ENCODE results near the gene PLTP.

PLTP gene

DNA sequence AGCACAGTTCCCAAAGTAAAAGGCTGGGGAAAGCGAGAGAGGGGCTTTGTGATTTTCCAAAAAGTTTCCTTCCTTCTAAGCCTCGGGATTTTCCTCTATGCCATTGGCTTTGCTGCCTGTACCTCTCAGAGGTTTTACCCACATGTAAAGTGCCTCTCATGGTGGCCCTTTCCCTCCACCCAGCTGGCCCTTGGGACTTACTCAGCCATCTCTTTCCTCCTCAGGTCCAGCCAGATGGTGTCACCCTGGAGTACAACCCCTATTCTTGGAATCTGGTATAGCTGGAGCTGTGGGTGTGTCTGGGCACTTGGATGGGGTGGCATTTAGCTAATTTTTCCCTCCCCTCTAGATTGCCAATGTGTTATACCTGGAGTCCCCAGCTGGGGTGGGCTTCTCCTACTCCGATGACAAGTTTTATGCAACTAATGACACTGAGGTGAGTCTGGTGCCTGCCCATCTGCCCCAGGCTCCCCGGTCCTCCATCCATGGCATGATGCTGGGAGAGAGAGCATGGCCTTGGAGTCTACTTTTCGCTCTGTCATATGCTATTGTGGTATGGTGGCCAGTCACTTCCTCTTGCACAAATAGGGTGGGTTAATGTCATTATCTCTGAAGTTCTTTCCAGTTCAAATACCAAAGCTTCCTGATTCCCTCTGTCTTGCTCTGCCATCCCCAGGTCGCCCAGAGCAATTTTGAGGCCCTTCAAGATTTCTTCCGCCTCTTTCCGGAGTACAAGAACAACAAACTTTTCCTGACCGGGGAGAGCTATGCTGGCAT is 19.7 kb downstream of the PLTP start:
- Histone ChIP-seq H3K27ac (no peak overlapping the region), H3K36me3 (replicated peaks) (peaks cover 23% of the 10 kb centered on the region), H3K27me3 (replicated peaks) (no peaks in the 10 kb centered on the region), H3K4me3 (ENCODE audit: low read depth, low read length) (peak overlapping the region; percentile 78)
- in situ Hi-C loops (cut with HindIII; ENCODE audit: low pct_ligation_motif_present, low sequenced_read_pairs), result no loop called here
- TF ChIP-seq CTCF (IDR thresholded peaks at IDR 0.05; ENCODE audit: low read depth, low read length, missing control alignments), result peak; percentile 52
- peak; percentile 18 for DNase-seq

DNA sequence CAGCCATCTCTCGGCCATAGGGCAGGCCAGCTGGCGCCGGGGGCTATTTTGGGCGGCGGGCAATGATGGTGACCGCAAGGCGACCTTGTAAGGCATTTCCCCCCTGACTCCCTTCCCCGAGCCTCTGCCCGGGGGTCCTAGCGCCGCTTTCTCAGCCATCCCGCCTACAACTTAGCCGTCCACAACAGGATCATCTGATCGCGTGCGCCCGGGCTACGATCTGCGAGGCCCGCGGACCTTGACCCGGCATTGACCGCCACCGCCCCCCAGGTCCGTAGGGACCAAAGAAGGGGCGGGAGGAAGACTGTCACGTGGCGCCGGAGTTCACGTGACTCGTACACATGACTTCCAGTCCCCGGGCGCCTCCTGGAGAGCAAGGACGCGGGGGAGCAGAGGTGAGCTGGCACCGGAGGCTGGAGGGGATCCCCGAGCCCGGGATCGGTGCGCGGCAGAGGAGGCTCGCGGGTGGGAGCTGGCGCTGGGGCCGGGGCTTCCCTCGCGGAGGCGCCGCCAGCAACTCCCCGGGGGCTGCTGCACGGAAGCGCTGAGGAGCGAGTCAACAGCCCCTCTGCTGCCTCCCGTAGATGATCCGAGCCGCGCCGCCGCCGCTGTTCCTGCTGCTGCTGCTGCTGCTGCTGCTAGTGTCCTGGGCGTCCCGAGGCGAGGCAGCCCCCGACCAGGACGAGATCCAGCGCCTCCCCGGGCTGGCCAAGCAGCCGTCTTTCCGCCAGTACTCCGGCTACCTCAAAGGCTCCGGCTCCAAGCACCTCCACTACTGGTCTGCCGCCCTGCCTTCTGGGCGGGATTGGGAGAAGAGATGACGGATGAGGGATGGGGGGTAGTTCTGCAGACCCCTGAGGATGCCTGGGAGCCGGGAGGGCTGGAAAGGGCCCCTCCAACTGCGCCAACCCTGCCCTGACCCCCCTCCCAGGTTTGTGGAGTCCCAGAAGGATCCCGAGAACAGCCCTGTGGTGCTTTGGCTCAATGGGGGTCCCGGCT is 20.7 kb downstream of the PLTP start, which contains the start of the genes CTSA and NEURL2:
CTSA (plus strand) TSS at position 351 of the 999 bp plus-strand sequence; CDS start at position 585, 234 bp downstream.
NEURL2 (minus strand) TSS at position 224 of the 999 bp plus-strand sequence; CDS start at position 7, 217 bp downstream.
- in situ Hi-C loops (cut with HindIII; ENCODE audit: low pct_ligation_motif_present, low sequenced_read_pairs), result no loop called here
- Histone ChIP-seq H3K4me3 (ENCODE audit: low read depth, low read length) (peak within 1 kb of the TSS; percentile 78), H3K27me3 (replicated peaks) (no peaks in the 10 kb centered on the region), H3K27ac (peak within 1 kb of the TSS; percentile 45), H3K36me3 (replicated peaks) (peaks cover 15% of the 10 kb centered on the region)
- TF ChIP-seq CTCF (IDR thresholded peaks at IDR 0.05; ENCODE audit: low read depth, low read length, missing control alignments), result no peak
- DNase-seq, result peak; percentile 89

DNA sequence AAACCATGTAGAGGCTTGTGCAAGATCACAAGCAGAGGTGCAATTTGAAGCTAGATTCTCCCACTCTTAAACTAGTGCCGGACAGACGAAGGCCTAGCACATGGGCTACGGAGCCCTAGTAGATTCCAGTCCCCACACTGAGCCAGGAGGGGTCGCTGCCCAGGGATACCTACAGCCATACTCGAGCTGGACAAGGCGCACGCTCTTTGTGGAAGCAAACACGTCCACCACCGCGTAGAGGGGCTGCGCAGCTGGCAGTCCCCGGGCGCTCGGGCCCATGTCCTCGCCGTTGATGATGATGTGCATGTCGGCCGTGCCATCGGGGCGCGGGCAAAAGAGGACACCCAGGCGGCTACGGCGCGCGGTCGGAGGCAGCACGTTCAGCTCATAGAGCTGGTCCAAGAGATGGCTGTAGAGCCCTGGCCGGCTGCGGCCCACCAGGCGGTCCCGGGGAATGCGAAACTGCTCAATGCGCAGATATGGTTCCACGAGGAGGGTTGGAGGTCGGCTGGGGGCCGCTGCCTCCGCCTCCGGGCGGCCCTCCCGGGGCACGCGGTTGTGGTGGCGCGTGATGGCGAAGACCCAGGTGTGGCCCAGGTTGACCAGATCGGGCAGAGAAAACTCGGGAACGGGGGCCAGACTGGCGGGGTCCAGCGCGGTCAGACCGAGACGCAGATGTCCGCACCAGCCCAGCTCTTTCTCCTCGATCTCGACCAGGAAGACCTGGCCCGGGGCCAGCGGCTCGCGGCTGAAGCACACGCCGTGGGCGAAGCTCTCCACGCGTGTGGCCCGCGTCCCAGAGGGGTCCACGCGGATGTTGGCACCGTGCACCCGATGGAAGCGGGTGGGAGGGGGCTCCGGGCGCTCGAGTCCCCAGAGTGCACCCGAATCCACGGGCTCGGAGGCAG is 21.6 kb downstream of the PLTP start:
- Histone ChIP-seq H3K27me3 (replicated peaks) (no peaks in the 10 kb centered on the region), H3K36me3 (replicated peaks) (peaks cover 10% of the 10 kb centered on the region), H3K27ac (peak overlapping the region; percentile 45), H3K4me3 (ENCODE audit: low read depth, low read length) (peak overlapping the region; percentile 78)
- peak; percentile 83 for DNase-seq
- peak; percentile 92 for TF ChIP-seq CTCF (IDR thresholded peaks at IDR 0.05; ENCODE audit: low read depth, low read length, missing control alignments)
- in situ Hi-C loops (cut with HindIII; ENCODE audit: low pct_ligation_motif_present, low sequenced_read_pairs), result no loop called here

DNA sequence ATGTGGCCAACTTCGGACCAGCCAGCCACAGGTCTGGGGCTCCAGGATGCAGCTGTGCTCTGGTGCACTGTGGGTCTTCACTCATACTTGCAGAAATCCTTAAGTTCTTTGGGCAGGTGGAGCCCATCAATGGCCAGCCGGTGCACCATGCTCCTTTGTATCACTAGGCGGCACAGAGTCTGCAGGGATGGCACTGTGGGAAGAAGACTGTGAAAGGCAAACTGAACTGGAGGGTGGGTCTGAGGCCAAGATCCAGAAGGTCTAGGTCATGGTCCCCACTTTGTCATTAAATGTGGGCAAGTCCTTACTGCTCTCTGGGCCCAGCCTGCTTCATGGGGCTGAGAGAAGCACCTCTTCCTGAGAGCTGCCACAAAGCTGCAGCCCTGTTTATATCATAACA is 23.3 kb downstream of the PLTP start:
- in situ Hi-C loops (cut with HindIII; ENCODE audit: low pct_ligation_motif_present, low sequenced_read_pairs), result no loop called here
- Histone ChIP-seq H3K27ac (no peak overlapping the region), H3K36me3 (replicated peaks) (peaks cover 6% of the 10 kb centered on the region), H3K4me3 (ENCODE audit: low read depth, low read length) (no peak overlapping the region), H3K27me3 (replicated peaks) (no peaks in the 10 kb centered on the region)
- TF ChIP-seq CTCF (IDR thresholded peaks at IDR 0.05; ENCODE audit: low read depth, low read length, missing control alignments), result no peak
- DNase-seq, result no peak

GRCh38 chr20:45887346-45887715 is 24.6 kb downstream of the PLTP start, which contains the start of gene SPATA25:
Gene SPATA25, minus strand, starts transcription at chr20:45887622. Its CDS starts 32 bp downstream, at chr20:45887590.
- peaks cover 12% of the 10 kb centered on the region for H3K36me3 ChIP-seq (replicated peaks)
- in situ Hi-C loops (cut with HindIII; ENCODE audit: low pct_ligation_motif_present, low sequenced_read_pairs), result no loop called here
- no peaks in the 10 kb centered on the region for H3K27me3 ChIP-seq (replicated peaks)
- no peak for TF ChIP-seq CTCF (IDR thresholded peaks at IDR 0.05; ENCODE audit: low read depth, low read length, missing control alignments)
- no peak within 1 kb of the TSS for H3K4me3 ChIP-seq (ENCODE audit: low read depth, low read length)
- DNase-seq, result no peak
- H3K27ac ChIP-seq, result no peak within 1 kb of the TSS

All from brain microvascular endothelial cell (primary cell).